H1 (cell line): ENCODE data around the gene DGKD. TPM values are rescaled to one million over a fixed set of nuclear protein-coding genes. Genes with fewer than 3 reads are reported as not detected.

ENCODE experiments used
- CTCF ChIA-PET: fragments of 300-600 bp; sonication (Branson Sonifier 250); formaldehyde crosslinking; loops from one replicate; lab custom pipeline; 2021; ENCODE audit not compliant: partially characterized antibody; lab: Charles Lee
- POLR2A ChIA-PET: fragments of 300-600 bp; sonication (Branson Sonifier 250); formaldehyde crosslinking; loops from one replicate; lab custom pipeline; 2021; ENCODE audit warnings: inconsistent platforms; ENCODE audit not compliant: partially characterized antibody; lab: Charles Lee
- DNase-seq, 2 experiments: peaks; one replicate each; pipeline versions ENCODE4 v3.0.0 to v3.0.0-alpha.2; 2010 to 2022; ENCODE audit warnings: low spot score in 2 of 2, low read depth in 1 of 2, mixed read lengths in 1 of 2
- FAIRE-seq: peaks from 2 replicates; lab custom pipeline; 2011; peaks lifted over from hg19 to GRCh38; lab: Jason Lieb, UNC
- H2AFZ ChIP-seq: 2 replicates; pipeline ENCODE4 v1.8.1; 2012; ENCODE audit warnings: low read length, inconsistent platforms
- H2AK5ac ChIP-seq: 2 replicates; pipeline ENCODE4 v1.6.1; 2013; ENCODE audit warnings: low read depth, low read length
- H2BK120ac ChIP-seq: replicated peaks from 2 replicates; pipeline ENCODE3; 2013; ENCODE audit warnings: low read depth, low read length, inconsistent platforms
- H2BK12ac ChIP-seq: 2 replicates; pipeline ENCODE4 v1.6.1; 2013; ENCODE audit warnings: low read depth, low read length
- H2BK15ac ChIP-seq: 2 replicates; pipeline ENCODE4 v1.6.1; 2013; ENCODE audit warnings: low read length
- H2BK20ac ChIP-seq: 2 replicates; pipeline ENCODE4 v1.6.1; 2013; ENCODE audit warnings: low read length
- H2BK5ac ChIP-seq: 2 replicates; pipeline ENCODE4 v1.6.1; 2013; ENCODE audit warnings: low read depth, low read length
- H3K14ac ChIP-seq: 2 replicates; pipeline ENCODE4 v1.6.1; 2013; ENCODE audit warnings: inconsistent platforms; ENCODE audit not compliant: insufficient read length
- H3K18ac ChIP-seq: 2 replicates; pipeline ENCODE4 v1.6.1; 2013; ENCODE audit warnings: low read length; ENCODE audit errors: extremely low read depth
- H3K23ac ChIP-seq: 2 replicates; pipeline ENCODE4 v1.6.1; 2013; ENCODE audit warnings: inconsistent platforms; ENCODE audit not compliant: insufficient read length
- H3K23me2 ChIP-seq: 2 replicates; pipeline ENCODE4 v1.6.1; 2013; ENCODE audit warnings: low read depth, low read length
- H3K27ac ChIP-seq: 2 replicates; pipeline ENCODE4 v1.6.1; 2011; ENCODE audit warnings: low read depth, low read length, inconsistent platforms
- H3K27me3 ChIP-seq, 4 experiments: replicated peaks in 1 of 4; 1 replicate in 1 of 4; 2 replicates in 3 of 4; pipeline versions ENCODE4 v1.6.1 to v1.8.1; 2011 to 2013; ENCODE audit warnings: low read length in 3 of 4, mild to moderate bottlenecking in 3 of 4, inconsistent platforms in 2 of 4, mixed read lengths in 2 of 4, moderate library complexity in 1 of 4; ENCODE audit not compliant: control insufficient read depth in 3 of 4, insufficient read depth in 3 of 4; ENCODE audit errors: extremely low read depth in 1 of 4
- H3K36me3 ChIP-seq, 4 experiments: 2 replicates each; pipeline versions ENCODE4 v1.6.1 to v1.8.1; 2011 to 2013; ENCODE audit warnings: mild to moderate bottlenecking in 4 of 4, low read length in 3 of 4, moderate library complexity in 2 of 4, control low read depth in 1 of 4, inconsistent platforms in 1 of 4; ENCODE audit not compliant: insufficient read depth in 4 of 4, control insufficient read depth in 2 of 4
- H3K4ac ChIP-seq: replicated peaks from 2 replicates; pipeline ENCODE3; 2013; ENCODE audit warnings: low read length, low read depth, mixed read lengths, inconsistent platforms; ENCODE audit not compliant: insufficient read length
- H3K4me1 ChIP-seq, 4 experiments: replicated peaks in 1 of 4; 1 replicate in 1 of 4; 2 replicates in 3 of 4; pipeline versions ENCODE4 v1.6.1 to v1.8.1; 2011 to 2013; ENCODE audit warnings: low read length in 3 of 4, inconsistent platforms in 2 of 4, mixed read lengths in 1 of 4; ENCODE audit not compliant: insufficient read depth in 4 of 4, control insufficient read depth in 3 of 4
- H3K4me2 ChIP-seq, 2 experiments: 2 replicates each; pipeline versions ENCODE4 v1.6.1 to v1.8.1; 2011 to 2013; ENCODE audit warnings: low read depth in 2 of 2, low read length in 2 of 2, control low read depth in 1 of 2, inconsistent platforms in 1 of 2, mild to moderate bottlenecking in 1 of 2; ENCODE audit not compliant: insufficient read depth in 1 of 2
- H3K4me3 ChIP-seq, 4 experiments: fragments of 200-600, 300-600 bp in 1 of 4; sonication (generic), shearing (Covaris generic), sonication (Bioruptor Twin) in 1 of 4; 2 replicates each; pipeline versions ENCODE4 v1.5.1 to v1.8.1; 2011 to 2016; ENCODE audit warnings: low read length in 4 of 4, low read depth in 3 of 4, control low read depth in 2 of 4, inconsistent platforms in 2 of 4, mild to moderate bottlenecking in 2 of 4, mixed read lengths in 1 of 4, moderate library complexity in 1 of 4; ENCODE audit not compliant: insufficient read depth in 2 of 4; ENCODE audit errors: extremely low read depth in 1 of 4
- H3K56ac ChIP-seq: replicated peaks from 2 replicates; pipeline ENCODE3; 2013; ENCODE audit warnings: low read depth, mild to moderate bottlenecking, mixed read lengths, low read length, inconsistent platforms; ENCODE audit not compliant: insufficient read length
- H3K79me1 ChIP-seq: 2 replicates; pipeline ENCODE4 v1.6.1; 2013; ENCODE audit warnings: low read depth, low read length, control low read depth
- H3K79me2 ChIP-seq, 2 experiments: 2 replicates each; pipeline versions ENCODE4 v1.6.1 to v1.8.1; 2012 to 2013; ENCODE audit warnings: low read length in 2 of 2, mild to moderate bottlenecking in 2 of 2, inconsistent platforms in 1 of 2; ENCODE audit not compliant: insufficient read depth in 2 of 2, control insufficient read depth in 1 of 2
- H3K9ac ChIP-seq, 4 experiments: replicated peaks in 1 of 4; 1 replicate in 1 of 4; 2 replicates in 3 of 4; pipeline versions ENCODE4 v1.6.1 to v1.8.1; 2011 to 2013; ENCODE audit warnings: low read depth in 3 of 4, low read length in 3 of 4, control low read depth in 2 of 4, mild to moderate bottlenecking in 2 of 4, moderate library complexity in 2 of 4, inconsistent platforms in 1 of 4; ENCODE audit errors: extremely low read depth in 1 of 4
- H3K9me3 ChIP-seq, 2 experiments: 2 replicates each; pipeline versions ENCODE4 v1.6.1 to v1.8.1; 2012 to 2013; ENCODE audit warnings: mild to moderate bottlenecking in 2 of 2, moderate library complexity in 2 of 2, control low read depth in 1 of 2, inconsistent platforms in 1 of 2, low read depth in 1 of 2, low read length in 1 of 2, mixed read lengths in 1 of 2; ENCODE audit not compliant: insufficient read depth in 2 of 2
- H4K20me1 ChIP-seq, 2 experiments: replicated peaks in 1 of 2; 2 replicates each; pipeline versions ENCODE3 to v1.8.1; 2011 to 2013; ENCODE audit warnings: inconsistent platforms in 2 of 2, low read length in 2 of 2, mild to moderate bottlenecking in 1 of 2; ENCODE audit not compliant: insufficient read depth in 2 of 2, control insufficient read depth in 1 of 2
- H4K5ac ChIP-seq: 2 replicates; pipeline ENCODE4 v1.6.1; 2013; ENCODE audit warnings: low read length, low read depth, mixed read lengths, inconsistent platforms; ENCODE audit not compliant: insufficient read length
- H4K8ac ChIP-seq: 2 replicates; pipeline ENCODE4 v1.8.0; 2013; ENCODE audit warnings: mild to moderate bottlenecking, moderate library complexity, low read length, inconsistent platforms; ENCODE audit not compliant: insufficient read depth; ENCODE audit errors: extremely low read depth
- H4K91ac ChIP-seq: replicated peaks from 2 replicates; pipeline ENCODE3; 2013; ENCODE audit warnings: low read length, mixed read lengths, inconsistent platforms; ENCODE audit not compliant: insufficient read length
- ASH2L ChIP-seq: fragments of 200-600, 300-600 bp; sonication (generic); IDR thresholded peaks from one replicate; pipeline ENCODE4 v1.7.1; 2017; ENCODE audit warnings: low read length
- ATF2 ChIP-seq: IDR thresholded peaks from 2 replicates; pipeline ENCODE4 v1.6.1; 2012; ENCODE audit warnings: low read length, inconsistent platforms
- BACH1 ChIP-seq: IDR thresholded peaks from 2 replicates; pipeline ENCODE4 v1.6.1; 2012; ENCODE audit warnings: low read length, improper control_type of control experiment
- CHD1 ChIP-seq: IDR thresholded peaks from 2 replicates; pipeline ENCODE4 v1.6.1; 2012; ENCODE audit warnings: low read depth, low read length, improper control_type of control experiment
- EGR1 ChIP-seq: IDR thresholded peaks from 2 replicates; pipeline ENCODE4 v1.6.1; 2011; ENCODE audit warnings: low read depth, low read length, borderline replicate concordance
- HDAC6 ChIP-seq: IDR thresholded peaks from one replicate; pipeline ENCODE4 v1.7.1; 2012; ENCODE audit warnings: low read depth, mild to moderate bottlenecking, inconsistent platforms, low read length, moderate library complexity
- KDM4A ChIP-seq: IDR thresholded peaks from one replicate; pipeline ENCODE4 v1.7.1; 2012; ENCODE audit warnings: low read depth, mild to moderate bottlenecking, moderate library complexity, low read length, inconsistent platforms; ENCODE audit not compliant: severe bottlenecking
- MAX ChIP-seq: IDR thresholded peaks from 2 replicates; pipeline ENCODE4 v1.6.1; 2012; ENCODE audit warnings: inconsistent platforms
- NRF1 ChIP-seq: IDR thresholded peaks from 2 replicates; pipeline ENCODE4 v1.6.1; 2011; ENCODE audit warnings: mild to moderate bottlenecking, low read depth, low read length, improper control_type of control experiment
- RBBP5 ChIP-seq: IDR thresholded peaks from 2 replicates; pipeline ENCODE4 v1.7.1; 2012; ENCODE audit warnings: low read depth, mild to moderate bottlenecking, inconsistent platforms, low read length, moderate library complexity, borderline replicate concordance
- SAP30 ChIP-seq: fragments of 300-600 bp; sonication (generic); IDR thresholded peaks from 2 replicates; pipeline ENCODE4 v1.7.1; 2012; ENCODE audit warnings: low read length, moderate library complexity, mild to moderate bottlenecking, inconsistent platforms; ENCODE audit not compliant: insufficient read depth, insufficient replicate concordance
- SIN3A ChIP-seq, 2 experiments: IDR thresholded peaks in 1 of 2; conservative IDR thresholded peaks in 1 of 2; 2 replicates each; pipeline ENCODE4 v1.6.1; 2011 to 2012; ENCODE audit warnings: low read length in 2 of 2, improper control_type of control experiment in 1 of 2, low read depth in 1 of 2, mild to moderate bottlenecking in 1 of 2
- TAF1 ChIP-seq: IDR thresholded peaks from 2 replicates; pipeline ENCODE4 v1.6.1; 2011; ENCODE audit warnings: mild to moderate bottlenecking, low read depth, low read length
- WGBS, 2 experiments: shearing (Covaris generic) in 1 of 2; methylation state at CpG; one replicate each; pipeline versions ENCODE4 v1.1.6 to v1.1.7; 2013 to 2015; ENCODE audit warnings: low lambda C conversion rate in 2 of 2, mixed read lengths in 2 of 2, inconsistent platforms in 1 of 2, low coverage in 1 of 2, missing lambda C conversion rate in 1 of 2; ENCODE audit not compliant: insufficient replicate concordance in 2 of 2, insufficient coverage in 1 of 2, insufficient read length in 1 of 2; ENCODE audit errors: extremely low coverage in 1 of 2, missing lambda C conversion rate in 1 of 2; 5-methylcytosine and 5-hydroxymethylcytosine counted together
- polyA plus RNA-seq, 7 experiments: library from polyadenylated mRNA; depleted of rRNA in 3 of 7; stranded (reverse) in 5 of 7; unstranded in 2 of 7; fragments of >200 nt in 5 of 7; fragments of 200-250 nt in 2 of 7; gene quantifications; 1 replicate in 5 of 7; 2 replicates in 1 of 7; 4 replicates in 1 of 7; pipeline versions ENCODE4 v1.2.1 to v1.2.3, GENCODE V29; 2011 to 2013; ENCODE audit warnings: missing spikeins in 2 of 7, mixed read lengths in 2 of 7
- total RNA-seq: library from RNA; stranded (reverse); fragmentation: NEBNext Ultra II Directional; extraction: Animal tissue kit (Norgen Biotek cat#: 25700); gene quantifications from 2 replicates; pipeline ENCODE4 v1.2.1, GENCODE V29; 2021

Gene DGKD
- total and polyA plus RNA-seq, 2 of the 8 experiments (the other 6 are each of a cell fraction or from before 2014, with no cell fraction given) = 7.7 to 30.9 TPM

- Histone ChIP-seq H3K9me3 (no peaks in the 10 kb centered on the region), H4K20me1 (no peaks in the 10 kb centered on the region), H3K14ac (no peak overlapping the region), H4K8ac (no peak overlapping the region), H3K27me3 (no peaks in the 10 kb centered on the region), H3K36me3 (no peaks in the 10 kb centered on the region), H2BK12ac (no peak overlapping the region), H3K9ac (no peak overlapping the region), H3K23me2 (no peaks in the 10 kb centered on the region; the same call in 1 of the 2 replicates), H3K18ac (no peak overlapping the region), H4K5ac (no peak overlapping the region), H2BK120ac (no peak overlapping the region), H2BK20ac (no peak overlapping the region), H2AFZ (no peak overlapping the region), H3K23ac (no peak overlapping the region), H3K79me1 (no peaks in the 10 kb centered on the region), H3K79me2 (no peaks in the 10 kb centered on the region), H3K4me2 (no peak overlapping the region), H3K4ac (no peak overlapping the region), H2AK5ac (no peak overlapping the region), H3K56ac (no peak overlapping the region), H3K4me1 (no peaks in the 10 kb centered on the region), H4K91ac (no peak overlapping the region), H3K4me3 (no peak overlapping the region), H2BK15ac (no peak overlapping the region), H3K27ac (no peak overlapping the region), H2BK5ac (no peak overlapping the region)
- ChIA-PET POLR2A (no interaction called here), CTCF (interaction anchor here (1.0 to 1.7 kb wide), 4 partner anchors 12 to 120 kb away, joined by 3 to 5 read pairs (median 4); no protein-coding TSS in a partner anchor)
- no peak for FAIRE-seq
- no peak for DNase-seq
- 97% methylated on average over 17 of the region's 17 CpGs; no CpG with 5 or more reads in 1 of the 2 experiments for WGBS, 2 experiments
- no peak for TF ChIP-seq ASH2L
- no peak for TF ChIP-seq MAX
- TF ChIP-seq EGR1 = no peak
- no peak for TF ChIP-seq NRF1
- no peak for TF ChIP-seq ATF2
- no peak for TF ChIP-seq TAF1
- TF ChIP-seq RBBP5 = no peak
- TF ChIP-seq CHD1 = no peak
- no peak for TF ChIP-seq BACH1
- no peak for TF ChIP-seq KDM4A
- no peak for TF ChIP-seq SIN3A (conservative IDR thresholded peaks at IDR 0.05 in 1 of 2, IDR thresholded peaks at IDR 0.05 in 1 of 2; ENCODE audit: low read depth in 1 of 2, low read length in 2 of 2)
- TF ChIP-seq SAP30 = no peak
- no peak for TF ChIP-seq HDAC6
Measured at GRCh38 chr2:233320470-233320869, 33.8 kb upstream of the DGKD start.
